ENCODE data around the gene TMC7.

TMC7 gene

DNA sequence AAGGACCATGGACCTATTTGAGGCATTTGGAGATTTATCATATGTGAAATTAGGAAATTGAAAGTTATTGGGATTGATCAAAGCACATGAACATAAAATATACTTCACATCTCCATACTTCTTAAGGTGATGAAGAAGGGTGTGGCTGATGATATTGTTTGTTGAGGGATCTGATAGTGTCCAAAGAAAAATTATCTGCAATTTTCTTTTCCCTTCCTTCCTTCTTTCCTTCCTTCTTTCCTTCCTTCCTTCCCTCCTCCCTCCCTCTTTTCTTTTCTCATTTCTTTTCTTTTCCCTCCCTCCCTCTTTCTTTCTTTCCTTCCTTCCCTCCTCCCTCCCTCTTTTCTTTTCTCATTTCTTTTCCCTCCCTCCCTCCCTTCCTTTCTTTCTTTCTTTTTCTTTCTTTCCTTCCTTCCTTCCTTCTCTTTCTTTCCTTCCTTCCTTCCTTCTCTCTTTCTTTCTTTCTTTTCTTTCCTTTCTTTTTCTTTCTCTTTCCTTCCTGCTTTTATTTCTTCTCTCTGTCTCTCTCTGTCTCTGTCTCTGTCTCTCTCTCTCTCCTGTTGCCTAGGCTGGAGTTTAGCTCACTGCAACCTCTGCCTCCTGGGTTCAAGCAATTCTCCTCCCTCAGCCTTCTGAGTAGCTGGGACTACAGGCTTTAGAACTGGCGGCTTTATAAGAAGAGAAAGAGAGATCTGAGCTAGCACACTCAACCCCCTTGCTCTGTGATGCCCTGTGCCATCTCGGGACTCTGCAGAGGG, 109.1 kb downstream of the TMC7 start:
- no peak for DNase-seq (ENCODE audit: low spot score)

- DNase-seq (ENCODE audit: low spot score): no peak
Observed at GRCh38 chr16:19093631-19094541, 110.2 kb downstream of the TMC7 start.

DNA sequence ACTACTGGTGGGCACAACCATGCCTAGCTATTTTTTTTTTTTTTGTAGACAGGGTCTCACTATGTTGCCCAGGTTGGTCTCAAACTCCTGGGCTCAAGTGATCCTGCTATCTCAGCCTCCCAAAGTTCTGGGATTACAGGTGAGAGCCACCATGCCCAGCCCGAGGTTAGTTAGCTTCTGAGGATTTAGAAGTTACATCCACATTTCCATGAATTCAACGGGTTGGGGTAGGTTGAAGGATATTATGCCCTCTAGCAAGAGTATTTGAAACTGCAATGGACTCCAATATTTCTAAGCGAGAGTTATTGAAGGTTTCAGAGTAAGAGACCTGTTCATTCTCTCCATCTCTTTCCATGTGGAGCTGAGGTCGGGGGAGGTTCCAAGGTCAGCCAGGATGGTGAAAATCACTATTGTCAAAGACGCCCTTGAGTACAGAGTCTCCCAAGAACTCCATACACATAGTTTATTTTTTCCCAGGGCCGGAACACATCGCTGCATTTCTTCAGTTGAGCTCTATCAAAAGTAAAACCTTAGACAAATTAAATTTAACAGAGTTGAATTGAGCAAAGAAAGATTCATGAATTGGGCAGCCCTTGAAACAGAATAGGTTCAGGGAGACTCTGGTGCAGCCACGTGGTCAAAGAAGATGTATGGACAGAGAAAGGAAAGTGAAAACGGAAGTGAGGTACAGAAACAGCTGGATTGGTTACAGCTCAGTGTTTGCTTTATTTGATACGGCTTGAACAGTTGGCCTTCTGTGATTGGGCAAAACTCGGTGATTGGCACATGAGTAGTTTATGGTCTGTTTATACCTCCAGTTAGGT, 111.0 kb downstream of the TMC7 start:
- DNase-seq (ENCODE audit: low spot score): no peak

DNA sequence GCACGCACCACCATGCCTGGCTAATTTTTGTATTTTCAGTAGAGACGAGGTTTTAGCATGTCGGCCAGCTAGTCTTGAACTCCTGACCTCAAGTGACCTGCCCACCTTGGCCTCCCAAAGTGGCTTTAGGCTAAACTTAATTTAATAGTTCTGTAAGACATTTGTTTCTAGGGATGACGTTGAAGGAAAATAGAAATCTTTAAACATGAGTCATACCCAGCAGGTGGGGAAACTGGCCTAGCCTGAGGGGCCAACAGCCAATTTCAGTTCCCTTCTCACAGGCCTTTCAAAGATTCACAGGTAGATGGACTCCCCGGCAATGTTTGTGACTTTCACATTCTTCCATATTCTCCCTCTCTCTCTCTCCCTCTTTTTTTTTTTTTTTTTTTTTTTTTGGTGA, 111.9 kb downstream of the TMC7 start:
- DNase-seq (ENCODE audit: low spot score): no peak

DNA sequence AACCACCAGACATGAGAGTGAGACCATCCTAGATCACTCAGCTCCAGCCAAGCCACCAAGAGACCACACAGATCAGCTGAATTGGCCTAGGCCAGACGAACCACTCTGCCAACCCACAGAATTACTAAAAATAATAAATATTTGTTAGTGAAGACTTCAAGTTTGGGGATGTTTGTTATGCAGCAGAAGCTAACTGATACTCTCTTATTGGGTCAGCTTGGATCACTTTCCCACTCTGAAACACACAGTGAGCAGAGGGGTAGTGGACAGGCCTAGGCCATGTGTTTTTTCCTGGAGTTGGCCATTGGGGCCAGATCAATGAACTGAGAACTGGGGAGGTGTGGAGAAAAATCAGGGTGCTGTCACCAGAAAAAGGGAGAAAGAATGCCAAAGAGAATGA, 114.4 kb downstream of the TMC7 start:
- DNase-seq (ENCODE audit: low spot score): no peak

DNA sequence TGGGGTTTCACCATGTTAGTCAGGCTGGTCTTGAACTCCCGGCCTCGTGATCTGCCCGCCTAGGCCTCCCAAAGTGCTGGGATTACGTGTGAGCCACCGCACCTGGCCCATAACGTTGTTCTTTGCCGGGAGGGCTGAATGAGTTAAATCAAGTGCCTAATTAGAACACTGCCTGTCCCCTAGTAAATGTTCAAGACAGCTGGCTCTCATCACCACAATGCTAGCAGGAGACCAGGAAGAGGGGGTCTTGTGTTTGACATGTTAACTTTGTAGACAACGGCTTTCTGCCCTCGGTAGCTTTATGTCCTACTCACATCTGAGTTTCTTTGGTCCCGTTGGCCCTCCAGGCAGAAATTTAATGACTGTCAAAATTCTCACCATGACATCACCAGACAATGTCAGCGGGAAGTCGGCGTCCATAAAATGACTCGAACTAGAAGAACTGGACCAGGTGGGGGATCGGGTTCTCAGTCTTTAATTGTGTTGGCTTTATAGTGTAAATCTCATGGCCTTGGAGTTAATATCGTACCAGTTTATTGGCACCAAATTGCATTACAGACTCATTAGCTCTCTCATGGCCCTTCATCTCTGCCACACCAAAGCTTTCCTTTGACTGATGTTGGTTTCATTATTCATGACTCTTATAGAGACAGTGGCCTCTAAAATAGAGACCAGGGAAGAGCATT, 118.6 kb downstream of the TMC7 start:
- DNase-seq (ENCODE audit: low spot score): no peak

DNA sequence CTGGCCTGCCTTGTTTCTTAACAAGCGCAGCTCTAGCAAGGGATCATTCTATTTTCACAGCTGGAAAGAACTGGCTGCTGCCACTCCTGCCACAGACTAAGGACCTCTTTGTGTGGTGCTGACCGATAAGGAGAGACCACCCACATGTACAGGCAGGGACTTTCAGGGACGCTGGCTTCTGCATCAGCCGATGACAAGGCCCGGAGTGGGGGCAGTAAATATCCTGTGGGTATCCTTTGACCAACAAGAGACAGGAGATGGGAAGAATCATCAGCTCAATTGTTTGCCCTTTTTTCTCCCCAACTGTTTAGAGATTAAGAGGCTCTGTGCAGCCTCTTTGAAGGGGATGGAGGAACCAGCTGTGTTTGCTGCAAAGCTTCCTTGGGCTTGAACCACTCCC, 120.9 kb downstream of the TMC7 start:
- DNase-seq (ENCODE audit: low spot score): no peak

DNA sequence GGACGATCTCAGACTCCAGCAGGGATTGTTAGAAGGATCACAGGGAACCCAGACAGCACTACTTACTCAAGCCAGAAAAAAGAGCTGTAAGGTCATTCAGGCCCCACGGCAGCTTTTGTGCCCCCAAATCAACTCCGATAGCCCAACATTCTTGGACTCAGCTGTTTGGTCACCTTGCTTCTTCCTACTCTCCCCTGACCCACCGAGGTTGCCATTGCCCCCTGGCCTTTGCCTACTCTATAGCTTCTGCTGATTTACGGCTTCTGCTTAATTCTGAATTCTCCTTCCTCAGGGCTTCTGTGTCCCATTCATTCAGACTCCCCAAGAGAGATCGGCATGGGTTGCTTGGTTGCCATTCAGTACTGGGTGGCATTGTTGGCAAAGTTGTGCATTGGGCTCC, 121.4 kb downstream of the TMC7 start:
- DNase-seq (ENCODE audit: low spot score): no peak

DNA sequence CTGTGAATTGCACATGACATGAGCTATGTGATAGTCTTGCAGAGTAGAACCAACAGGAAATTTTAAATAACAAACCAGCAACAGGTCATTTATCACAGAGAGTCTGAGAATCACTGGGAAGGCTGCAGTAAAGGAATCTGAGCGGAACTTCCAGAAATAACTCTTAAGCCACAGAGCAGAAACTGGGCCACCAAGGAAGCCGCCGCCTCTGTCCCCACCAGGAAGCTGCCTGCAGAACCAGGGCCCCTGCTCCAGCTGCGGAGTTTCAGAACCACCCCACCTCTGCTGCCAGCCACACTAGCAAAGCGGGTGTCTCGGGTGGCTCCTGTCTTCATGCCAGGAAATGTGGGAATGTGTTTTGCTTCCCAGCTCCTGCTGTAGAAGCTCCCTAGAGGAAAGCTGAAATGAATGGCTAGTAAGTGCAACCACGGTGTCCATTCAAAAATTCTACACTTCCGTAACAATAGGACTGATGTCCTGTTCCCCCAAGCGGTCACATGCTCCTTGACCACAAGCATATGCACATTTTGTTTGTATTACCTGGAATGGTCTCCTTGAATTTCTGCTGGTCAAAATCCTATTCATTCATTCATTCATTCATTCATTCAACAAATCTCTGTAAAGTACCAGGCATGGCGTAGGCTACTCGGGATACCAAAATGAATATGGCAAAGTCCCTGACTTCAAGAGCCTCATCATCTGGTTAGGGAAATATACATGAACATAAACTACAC, 122.3 kb downstream of the TMC7 start:
- DNase-seq (ENCODE audit: low spot score): no peak

DNA sequence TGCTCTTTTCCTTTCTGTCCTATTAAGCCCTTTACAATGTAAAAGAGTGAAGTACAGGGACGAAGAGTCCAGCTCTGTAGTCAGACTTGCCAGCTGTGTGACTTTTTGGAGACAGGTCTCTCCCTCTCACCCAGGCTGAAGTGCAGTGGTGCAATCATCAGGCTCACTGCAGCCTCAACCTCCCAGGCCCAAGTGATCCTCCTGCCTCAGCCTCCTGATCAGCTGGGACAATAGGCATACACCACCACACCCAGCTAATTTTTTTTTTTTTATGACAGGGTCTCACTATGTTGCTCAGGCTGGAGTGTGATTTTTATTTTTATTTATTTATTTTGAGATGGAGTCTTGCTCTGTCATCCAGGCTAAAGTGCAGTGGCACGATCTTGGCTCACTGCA, 122.9 kb downstream of the TMC7 start:
- no peak for DNase-seq (ENCODE audit: low spot score)

DNA sequence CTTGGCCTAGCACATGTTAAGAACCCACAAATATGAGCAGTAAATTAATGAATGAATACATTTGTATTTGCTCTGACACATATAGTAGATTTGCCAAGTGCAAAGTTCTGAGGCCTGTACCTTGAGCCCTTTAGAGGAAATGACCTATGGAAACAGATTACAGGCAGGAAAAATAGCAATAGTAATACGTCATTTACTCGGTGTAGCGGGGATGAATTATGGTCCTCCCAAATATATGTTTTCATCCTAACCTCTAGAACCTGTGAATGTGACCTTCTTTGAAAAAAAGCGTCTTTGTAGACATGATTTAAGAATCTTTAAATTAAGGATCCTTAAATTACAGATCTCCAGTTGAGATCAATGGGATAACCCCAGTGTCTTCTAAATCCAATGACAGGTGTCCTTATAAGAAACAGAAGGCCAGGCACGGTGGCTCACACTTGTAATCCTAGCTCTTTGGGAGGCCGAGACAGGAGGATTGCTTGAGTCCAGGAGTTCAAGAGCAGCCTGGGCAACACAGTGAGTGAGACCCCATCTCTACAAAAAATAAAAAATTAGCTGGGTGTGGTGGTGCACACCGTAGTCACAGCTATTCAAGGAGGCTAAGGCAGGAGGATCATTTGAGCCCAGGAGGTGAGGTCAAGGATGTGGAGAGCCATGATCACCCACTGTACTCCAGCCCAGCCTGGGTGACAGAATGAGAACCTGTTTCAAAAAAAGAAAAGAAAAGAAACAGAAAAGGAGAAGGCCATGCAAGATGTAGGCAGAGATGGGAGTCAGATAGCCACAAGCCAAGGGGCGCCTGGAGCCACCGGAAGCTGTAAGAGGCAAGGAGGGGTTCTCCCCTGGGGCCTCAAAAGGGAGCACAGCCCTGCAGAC, 124.9 kb downstream of the TMC7 start:
- DNase-seq (ENCODE audit: low spot score): no peak

DNA sequence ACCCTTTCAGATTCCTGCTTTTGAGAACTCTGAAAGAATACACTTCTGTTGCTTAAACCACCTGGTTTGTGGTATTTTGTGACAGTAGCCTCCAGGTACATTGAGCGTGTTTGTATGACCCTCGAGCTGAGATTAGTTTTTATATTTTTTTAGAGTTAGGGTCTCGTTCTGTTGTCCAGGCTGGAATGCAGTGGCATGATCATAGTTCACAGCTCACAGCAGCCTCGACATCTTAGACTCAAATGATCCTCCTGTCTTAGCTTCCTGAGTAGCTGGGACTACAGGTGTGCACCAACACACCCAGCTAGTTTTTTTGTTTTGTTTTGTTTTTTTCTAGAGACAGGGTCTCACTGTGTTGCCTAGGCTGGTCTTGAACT, 125.5 kb downstream of the TMC7 start:
- no peak for DNase-seq (ENCODE audit: low spot score)

DNA sequence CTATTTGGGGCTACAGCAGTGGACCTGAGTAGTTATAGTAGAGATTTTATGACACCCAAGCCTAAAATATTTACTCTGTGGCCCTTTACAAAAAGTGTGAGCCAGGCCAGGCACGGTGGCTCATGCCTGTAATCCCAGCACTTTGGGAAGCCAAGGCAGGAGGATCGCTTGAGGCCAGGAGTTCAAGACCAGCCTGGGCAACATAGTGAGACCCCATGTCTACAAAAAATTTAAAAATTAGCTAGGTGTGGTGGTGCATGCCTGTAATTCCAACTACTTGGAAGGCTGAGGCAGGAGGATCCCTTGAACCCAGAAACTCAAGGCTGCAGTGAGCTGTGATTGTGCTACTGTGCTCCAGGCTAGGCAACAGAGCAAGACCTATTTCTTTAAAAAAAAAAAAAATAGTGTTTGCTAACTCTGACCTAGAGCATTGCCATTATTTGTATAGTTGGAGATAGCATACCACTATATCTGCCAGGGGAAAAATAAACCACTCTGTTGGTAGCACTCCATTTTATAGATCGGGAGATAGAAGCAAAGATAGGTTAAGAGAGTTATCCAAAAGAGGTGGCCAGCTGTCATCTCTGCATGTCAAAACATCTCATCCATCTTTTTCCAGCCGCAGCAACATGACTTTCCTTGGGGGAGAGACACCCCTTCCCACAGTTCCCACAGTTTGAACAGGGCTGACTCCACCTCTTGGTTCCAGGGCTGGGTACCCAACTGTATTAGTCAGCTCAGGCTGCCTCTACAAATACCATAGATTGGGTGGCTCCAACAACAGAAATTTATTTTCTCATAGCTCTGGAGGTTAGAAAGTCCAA, 127.0 kb downstream of the TMC7 start:
- DNase-seq (ENCODE audit: low spot score): no peak

GRCh38 chr16:19112099-19112407, 128.3 kb downstream of the TMC7 start:
- DNase-seq (ENCODE audit: low spot score): no peak
